ENCODE results near the gene NDUFS7.

The NDUFS7 gene

DNA sequence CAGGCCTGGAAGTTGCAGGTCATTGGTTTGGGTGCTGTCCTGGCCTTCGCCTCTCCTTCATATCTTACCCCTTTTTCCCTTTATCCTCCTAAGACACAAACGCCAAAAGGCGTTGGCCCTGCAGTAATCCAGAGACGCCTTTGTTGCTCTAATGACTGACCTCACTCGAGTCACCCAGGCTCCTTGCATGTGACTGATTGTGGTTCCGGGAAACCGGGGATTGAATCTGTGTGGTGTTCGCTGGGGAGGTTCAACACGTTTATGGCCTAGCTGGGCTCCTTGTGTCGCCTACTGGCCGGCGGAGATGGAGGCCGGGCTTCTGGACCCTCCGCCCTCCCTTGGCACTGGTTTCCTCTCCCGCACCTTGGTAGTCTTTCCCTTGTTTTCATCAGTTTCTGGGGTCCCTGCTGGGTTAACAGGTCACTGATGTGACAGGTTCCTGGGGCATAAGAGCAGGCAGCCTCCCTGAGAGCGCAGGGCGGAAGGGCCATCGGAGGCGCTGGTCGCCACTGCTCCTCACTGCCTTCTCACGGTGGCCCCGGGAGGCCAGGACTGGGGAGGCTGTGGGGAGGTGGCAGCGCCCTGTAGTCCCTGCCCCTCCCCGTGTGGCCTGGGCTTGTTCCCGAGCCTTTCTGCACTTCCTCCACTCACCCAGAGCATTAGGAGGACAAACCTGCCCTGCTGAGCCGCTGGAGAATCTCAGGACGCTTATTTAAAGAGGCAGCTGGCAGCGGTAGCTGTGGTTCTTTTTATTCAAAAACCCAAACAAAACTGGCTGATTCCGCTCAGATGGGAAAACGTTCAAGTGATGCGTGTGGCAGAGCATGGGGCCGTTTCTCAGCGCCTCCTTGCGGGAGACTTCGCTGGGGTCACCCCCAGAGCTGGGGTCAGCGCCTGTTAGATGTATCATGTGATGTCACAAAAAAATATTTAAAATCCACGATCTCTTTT lies 18.1 kb upstream of the NDUFS7 start:
- DNase-seq, result peak; percentile 70

DNA sequence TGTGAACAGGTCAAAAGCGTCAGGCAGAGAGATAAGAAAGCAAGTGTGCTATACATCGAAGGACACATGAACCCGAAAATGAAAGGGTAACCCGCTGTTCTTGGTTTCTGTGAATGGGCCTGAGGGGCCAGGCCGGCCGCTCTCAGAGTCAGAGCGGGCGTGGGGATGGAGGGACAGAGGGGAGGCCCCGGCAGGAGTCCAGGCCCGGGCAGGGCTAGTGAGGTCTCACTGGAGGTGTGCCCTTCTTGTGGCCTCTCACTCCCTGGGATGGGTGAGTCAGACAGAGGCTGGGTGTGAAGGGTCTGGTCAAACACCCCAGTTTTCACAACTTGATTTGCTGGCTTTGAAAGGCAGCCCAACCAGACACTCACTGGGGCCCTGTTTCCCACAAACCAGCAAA lies 17.4 kb upstream of the NDUFS7 start:
- peak; percentile 9 for DNase-seq

DNA sequence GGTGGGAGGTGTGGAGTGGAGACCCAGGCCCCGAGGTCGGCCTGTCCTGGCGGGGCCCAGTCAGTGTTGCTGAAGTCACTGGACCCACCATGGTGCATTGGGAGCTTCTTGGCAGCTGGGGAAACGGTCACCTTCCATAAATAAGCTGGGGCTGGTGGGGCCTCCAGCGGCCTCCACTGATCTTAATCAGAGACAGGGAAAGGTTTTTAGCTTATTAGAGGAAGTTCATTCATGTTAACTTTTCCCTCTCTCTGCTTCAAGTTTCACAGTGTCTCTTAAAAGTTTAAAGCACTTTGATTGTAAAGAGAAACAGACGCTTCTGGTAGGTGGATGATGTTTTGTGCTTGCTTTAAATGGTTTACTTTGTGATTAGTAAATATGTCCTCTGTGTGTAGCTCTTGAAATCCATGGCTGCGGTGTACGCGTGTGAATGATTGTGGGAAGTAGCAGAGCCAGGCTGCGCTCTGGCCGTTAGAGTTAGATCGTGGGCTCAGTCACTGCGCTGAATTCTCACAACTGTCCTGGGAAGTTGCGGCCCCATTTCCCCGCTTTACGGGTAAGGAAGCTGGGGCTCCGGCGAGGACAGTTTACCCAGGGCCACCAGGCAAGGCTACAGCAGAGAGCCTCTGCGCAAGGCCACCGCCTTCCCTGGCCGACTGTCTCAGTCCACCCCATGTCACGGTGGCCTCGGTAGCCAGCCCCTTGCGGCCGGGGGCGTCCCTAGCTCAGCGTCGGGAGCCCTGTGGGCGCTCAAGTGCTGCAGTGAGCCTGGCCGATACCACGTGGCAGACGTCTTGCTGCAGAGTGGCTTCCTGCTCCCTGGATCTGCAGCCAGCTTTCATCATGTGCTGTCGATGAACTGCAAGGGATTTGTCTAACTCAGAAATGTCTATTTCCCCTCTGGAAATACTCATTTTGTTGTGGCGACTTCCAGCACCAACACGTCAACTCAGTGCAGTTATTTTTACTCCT lies 16.5 kb upstream of the NDUFS7 start:
- DNase-seq, result peak; percentile 12

- no peak for DNase-seq
These were observed 14.4 kb upstream of the NDUFS7 start for GRCh38 chr19:1369214-1369805.

DNA sequence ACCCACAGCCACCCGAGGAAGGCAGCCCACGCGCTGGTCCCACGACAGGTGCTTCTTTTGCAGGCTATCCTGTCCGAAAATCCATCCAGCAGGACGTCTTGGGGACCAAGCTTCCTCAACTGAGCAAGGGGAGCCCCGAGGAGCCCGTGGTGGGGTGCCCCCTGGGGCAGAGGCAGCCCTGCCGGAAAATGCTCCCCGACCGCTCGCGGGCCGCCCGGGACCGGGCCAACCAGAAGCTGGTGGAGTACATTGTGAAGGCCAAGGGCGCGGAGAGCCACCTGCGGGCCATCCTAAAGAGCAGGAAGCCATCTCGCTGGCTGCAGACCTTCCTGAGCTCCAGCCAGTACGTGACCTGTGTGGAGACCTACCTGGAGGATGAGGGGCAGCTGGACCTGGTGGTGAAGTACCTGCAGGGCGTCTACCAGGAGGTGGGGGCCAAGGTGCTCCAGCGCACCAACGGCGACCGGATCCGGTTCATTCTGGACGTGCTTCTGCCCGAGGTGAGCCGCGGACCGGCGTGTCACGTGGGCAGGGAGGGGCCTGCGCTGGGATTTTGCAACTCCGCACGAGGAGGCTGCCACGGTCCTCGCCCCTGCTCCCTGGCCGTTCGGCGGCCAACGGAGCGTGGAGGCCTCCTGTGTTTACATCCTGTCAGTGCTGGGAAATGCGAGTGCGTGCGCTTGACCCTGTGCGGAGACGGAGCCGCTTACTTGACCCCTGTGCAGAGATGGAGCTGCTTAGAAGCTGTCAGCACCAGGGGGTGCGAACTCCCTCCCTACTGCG lies 12.9 kb upstream of the NDUFS7 start:
- peak; percentile 65 for DNase-seq

DNA sequence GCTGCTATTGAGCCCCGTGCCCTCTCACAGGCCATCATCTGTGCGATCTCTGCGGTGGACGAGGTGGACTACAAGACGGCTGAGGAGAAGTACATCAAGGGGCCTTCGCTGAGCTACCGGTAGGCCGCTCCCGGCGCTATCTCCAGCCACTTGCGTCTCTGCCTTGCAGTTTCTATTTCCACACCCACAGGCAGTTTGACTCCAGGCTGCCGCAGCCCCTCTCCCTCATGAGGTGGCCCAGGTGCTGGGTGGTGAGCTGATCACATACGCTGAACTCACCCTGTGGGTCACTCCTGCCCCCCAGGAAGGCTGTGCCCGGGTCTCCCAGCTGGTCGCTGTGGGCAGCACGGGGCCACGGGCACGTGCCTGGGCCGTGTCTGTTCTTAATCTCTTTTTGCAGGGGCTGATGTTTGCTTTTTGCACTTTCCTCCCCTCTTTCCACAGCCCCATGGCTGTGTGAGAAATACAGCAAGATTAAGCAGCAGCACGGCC lies 10.6 kb upstream of the NDUFS7 start:
- no peak for DNase-seq

- DNase-seq, result no peak
These were observed 10.0 kb upstream of the NDUFS7 start for GRCh38 chr19:1373534-1374249.

GRCh38 chr19:1374250-1374577 lies 9.5 kb upstream of the NDUFS7 start:
- no peak for DNase-seq

DNA sequence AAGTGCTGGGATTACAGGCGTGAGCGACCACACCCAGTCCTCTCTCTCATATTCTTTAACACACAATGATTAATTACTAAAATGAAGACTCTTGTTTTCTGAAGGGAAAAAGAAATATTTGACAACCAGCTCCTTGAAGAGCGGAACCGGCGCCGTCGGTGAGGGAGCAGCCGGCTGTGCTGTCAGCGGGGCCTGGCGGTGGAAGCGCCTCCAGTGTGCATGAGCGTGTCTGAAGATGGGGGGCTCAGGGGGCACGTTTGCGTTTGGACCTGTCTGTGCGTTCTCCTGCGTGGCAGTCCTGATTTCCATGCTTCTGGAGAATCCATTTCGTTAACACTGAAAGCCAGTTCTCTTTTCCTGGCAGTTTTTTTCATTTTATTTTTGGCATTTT lies 7.3 kb upstream of the NDUFS7 start:
- DNase-seq, result no peak

- no peak for DNase-seq
These were observed 6.3 kb upstream of the NDUFS7 start for GRCh38 chr19:1377176-1377964.

DNA sequence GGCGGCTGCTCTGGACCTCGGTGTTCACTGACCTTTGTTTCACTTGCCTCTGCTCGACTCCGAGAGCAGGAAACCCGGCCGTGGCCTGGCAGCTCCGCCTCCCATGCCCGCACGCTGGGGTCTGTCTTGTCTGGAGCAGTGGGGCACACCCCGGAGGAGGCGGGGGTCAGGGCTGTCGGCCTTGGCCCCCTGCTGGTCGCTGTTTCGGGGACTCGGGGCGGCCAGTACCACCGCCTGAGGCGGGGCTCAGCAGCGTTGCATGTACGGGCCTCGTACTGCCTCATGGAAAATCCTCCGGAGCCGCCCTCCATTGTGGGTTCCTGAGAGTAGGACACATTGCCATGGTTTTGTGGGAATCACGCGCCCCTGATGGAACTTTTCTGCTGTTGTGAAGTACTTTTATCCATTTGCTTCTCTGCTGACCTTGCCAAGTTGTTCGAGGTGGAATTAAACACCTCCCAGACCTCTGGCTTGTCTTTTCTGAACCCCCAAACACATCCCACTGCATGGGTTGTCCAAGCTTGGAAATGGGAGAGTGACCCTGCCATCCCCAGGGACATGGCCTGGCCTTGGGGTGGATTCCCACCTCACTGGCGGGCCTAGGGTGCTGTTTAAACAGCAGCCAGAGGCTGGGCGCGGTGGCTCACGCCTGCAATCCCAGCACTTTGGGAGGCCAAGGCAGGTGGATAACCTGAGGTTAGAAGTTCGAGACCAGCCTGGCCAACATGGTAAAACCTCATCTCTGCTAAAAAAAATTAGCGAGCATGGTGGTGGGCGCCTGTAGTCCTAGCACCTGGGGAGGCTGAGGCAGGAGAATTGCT lies 5.5 kb upstream of the NDUFS7 start:
- DNase-seq, result no peak

DNA sequence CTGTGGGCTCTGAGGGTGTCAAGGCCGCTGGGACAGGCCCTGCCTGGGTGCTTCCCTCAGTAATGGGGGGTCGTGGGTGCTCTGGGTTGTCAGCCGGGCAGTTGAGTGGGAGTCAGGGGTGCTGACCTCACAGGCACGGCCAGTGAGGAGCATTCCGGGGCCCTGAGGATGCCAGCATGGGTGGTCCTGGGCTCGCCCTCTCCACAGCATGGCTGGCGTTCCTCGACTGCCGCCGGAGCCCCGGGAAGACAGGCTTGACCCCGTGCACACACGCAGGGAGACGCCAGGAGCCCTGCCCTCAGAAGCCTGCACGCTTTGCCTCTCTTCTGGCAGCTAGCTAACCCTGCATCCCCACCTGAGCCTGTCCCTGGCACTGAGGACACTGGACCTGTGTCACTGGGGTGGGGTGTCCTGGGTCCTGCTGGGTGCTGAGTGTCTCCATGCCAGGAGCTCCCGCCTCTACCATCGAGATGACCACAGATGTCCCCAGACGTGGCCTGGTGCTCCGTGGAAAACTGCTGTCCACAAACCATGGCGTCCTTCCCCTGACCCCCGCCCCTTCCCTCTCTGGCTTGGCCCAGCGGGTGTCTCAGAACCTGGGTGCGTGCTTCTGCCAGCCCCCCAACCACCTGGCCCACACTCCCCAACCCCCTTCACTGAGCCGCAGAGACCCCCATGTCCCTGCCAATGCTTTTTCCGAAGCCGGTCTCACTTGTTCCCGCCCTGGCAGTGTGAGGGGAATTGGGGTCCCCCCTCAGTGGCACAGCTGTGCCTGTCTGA lies 4.4 kb upstream of the NDUFS7 start:
- no peak for DNase-seq

DNA sequence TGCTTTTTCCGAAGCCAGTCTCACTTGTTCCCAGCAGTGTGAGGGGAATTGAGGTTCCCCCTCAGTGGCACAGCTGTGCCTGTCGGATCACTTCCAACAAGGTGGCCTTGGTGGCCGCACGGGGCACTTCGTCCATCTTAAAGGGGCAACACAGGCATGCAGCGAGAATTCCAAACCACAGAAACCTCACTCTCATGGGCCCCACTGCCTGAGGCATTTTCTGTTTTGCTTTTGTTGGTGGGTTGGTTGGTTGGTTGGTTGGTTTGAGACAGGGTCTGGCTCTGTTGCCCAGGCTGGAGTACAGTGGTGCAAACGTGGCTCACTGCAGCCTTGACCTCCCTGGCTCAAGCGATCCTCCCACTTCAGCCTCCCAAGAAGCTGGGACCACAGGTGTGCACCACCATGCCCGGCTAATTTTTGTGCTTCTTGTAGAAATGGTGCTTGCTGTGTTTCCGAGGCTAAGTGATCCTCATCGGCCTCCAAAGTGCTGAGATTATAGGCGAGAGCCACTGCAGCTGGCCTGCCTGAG lies 3.7 kb upstream of the NDUFS7 start:
- DNase-seq, result peak; percentile 17

DNA sequence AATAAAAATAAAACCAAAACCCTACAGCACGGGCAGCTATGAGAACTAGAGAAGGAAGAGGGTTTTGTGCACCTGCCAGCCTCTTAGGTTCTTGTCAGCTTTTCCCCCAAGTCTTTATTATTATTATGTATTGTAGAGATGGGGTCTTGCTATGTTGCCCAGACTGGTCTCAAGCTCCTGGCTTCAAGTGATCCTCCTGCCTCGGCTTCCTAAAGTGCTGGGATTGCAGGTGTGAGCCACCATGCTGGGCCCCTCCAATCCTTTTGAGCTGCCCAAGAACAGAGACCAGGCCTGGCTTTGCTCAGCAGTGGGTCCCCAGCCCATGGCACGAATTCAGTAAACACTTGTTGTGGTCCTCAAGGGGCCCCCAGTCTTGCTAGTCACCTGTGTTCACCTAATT lies 1.5 kb upstream of the NDUFS7 start:
- DNase-seq, result no peak

DNA sequence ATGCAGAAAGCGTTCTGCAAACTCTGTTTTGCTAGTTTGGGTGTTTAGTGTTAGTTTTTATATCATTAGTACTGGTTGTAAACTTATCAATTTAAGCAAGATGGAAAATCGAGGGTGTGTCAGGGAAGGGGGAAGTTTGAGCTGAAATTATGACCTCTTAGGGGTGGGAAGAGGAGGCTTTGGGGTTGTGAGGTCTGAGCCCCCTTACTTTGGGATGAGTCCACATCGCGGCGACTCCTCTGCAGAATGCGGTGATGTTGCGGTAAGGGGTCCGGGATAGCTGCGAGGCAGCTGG lies 743 bp upstream of the NDUFS7 start:
- DNase-seq, result no peak

DNA sequence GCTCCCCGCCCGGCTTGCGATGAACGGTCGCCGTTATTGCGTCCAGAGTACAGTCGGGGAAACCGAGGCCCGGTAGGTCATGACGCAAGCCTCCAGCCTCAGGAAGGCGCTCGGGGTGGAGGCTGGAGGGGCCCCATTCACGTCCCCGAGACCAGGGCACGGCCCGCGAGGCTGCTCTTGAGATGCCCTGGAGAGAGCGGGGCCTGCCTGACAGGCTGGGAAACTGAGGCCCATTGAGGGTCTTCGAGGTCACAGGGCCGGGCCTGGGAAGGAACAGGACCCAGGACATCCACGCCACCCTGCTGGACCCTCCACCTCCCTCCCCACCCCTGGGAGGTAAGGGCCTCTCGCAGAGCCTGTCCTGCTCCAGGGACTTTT lies 367 bp downstream of the NDUFS7 start:
- DNase-seq, result no peak

- no peak for DNase-seq
These were observed 887 bp downstream of the NDUFS7 start for GRCh38 chr19:1384478-1385110.

- no peak for DNase-seq
These were observed 2.1 kb downstream of the NDUFS7 start for GRCh38 chr19:1385816-1386215.

Measured in retina (tissue), 1 donor.